HG03108 (cell line): ENCODE results near the gene SCGN.
"Not testable (repeated sequence)": the region's sequence is repeated elsewhere in the genome, so short reads cannot be mapped to it uniquely, and the experiment has no call there.

Source experiments
- ATAC-seq: cut with Tn5 transposase; IDR thresholded peaks from one replicate; pipeline ENCODE4 v1.9.1; 2021; ENCODE audit warnings: moderate library complexity; ENCODE audit not compliant: unreplicated experiment

Gene SCGN

DNA sequence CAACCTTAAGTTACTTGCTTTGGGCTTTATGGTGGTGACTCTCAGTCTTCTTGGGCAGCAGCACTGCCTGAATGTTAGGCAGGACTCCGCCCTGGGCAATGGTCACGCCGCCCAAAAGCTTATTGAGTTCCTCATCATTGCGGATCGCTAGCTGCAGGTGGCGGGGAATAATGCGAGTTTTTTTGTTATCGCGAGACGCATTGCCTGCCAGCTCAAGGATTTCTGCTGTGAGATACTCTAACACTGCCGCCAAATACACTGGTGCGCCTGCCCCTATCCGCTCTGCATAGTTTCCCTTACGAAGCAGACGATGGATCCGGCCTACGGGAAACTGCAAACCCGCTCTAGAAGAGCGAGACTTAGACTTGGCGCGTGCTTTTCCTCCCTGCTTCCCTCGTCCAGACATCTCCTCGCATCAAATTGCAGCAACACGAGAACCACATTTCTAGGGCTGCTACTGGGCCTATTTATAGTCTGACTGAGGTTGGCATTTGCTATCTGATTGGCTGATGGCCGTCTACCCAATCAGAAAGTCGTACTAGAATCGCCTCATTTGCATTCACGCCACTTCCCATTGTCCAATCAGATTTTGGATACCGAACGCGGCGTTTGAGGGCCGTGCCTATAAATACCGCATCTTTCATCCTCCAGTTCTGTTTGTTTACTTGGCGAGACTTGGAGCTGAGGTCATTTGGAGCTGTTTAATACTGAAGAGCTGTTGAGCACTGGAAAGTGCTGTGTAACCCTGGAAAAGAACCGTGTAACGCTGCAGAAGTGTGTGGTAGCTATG is 74.3 kb downstream of the SCGN start:
- no peak for ATAC-seq

DNA sequence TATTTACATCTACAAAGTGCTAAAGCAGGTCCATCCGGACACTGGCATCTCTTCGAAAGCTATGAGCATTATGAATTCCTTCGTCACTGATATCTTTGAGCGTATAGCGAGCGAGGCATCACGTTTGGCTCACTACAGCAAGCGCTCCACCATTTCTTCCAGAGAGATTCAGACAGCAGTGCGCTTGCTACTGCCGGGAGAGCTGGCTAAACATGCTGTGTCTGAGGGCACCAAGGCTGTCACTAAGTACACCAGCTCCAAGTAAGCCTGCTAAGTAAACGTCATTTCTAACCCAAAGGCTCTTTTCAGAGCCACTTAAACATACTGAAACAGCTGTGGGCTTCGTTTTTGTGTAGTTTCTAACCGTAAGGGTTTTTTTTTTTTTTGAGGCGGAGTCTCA is 75.0 kb downstream of the SCGN start:
- no peak for ATAC-seq

DNA sequence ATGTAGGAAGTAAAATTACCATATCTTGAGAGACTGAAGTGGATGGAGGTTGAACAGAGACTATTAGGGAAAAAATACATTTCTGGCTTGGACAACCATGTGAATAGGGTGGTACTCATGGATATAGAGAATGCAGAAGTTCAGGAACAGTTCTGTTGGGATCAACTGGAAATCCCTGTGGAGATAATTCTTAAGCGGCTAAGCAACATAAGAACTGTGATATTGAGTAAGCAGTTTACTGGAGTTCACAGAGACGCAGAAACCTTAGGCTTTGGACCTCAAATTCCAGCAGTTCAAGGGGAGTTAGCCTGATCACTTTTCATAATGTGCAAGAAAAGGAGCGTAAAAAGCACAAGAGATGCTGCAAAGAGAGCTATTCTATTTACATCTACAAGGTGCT is 78.9 kb downstream of the SCGN start:
- no peak for ATAC-seq

DNA sequence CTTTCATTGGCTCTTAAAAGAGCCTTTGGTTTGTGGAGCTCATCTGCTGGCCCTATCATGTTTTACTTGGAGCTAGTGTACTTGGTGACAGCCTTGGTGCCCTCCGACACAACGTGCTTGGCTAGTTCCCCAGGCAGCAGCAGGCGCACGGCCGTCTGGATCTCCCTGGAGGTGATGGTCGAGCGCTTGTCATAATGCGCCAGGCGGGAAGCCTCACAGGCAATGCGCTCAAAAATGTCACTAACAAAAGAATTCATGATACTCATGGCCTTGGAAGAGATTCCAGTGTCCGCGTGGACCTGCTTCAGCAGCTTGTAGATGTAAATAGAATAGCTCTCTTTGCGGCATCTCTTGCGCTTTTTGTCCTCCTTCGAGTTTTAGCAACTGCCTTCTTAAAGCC is 79.7 kb downstream of the SCGN start:
- ATAC-seq = no peak

DNA sequence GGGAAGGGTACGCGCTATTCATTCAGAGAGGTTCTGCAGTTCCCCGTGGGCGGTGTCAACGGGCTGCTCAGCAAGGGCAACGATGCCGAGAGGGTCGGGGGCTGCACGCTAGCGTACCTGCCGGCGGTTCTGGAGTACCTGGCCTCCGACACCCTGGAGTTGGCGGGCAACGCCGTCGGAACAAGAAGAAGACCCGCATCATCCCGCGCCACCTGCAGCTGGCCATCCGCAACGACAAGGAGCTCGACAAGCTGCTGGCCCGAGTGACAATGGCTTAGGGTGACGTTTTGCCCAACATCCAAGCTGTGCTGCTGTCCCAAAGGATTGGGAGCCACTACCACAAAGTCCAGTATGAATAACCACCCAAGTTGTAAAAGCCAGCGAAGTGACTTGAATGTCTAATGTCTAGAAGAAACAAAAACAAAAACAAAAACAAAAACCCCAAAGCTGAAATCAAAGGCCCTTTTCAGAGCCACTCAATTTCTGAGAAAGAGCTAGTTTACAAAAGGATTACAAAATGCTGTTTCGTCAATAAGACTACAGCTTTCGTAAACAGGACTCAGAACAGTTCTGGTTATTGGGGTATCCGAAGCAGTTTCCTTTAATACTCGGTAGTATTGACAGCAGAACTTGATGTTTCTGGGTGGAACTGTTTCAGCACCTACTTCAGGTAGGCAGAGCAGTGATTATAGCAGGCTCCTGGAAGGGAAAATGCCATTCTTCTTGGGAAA is 80.6 kb downstream of the SCGN start:
- no peak for ATAC-seq

DNA sequence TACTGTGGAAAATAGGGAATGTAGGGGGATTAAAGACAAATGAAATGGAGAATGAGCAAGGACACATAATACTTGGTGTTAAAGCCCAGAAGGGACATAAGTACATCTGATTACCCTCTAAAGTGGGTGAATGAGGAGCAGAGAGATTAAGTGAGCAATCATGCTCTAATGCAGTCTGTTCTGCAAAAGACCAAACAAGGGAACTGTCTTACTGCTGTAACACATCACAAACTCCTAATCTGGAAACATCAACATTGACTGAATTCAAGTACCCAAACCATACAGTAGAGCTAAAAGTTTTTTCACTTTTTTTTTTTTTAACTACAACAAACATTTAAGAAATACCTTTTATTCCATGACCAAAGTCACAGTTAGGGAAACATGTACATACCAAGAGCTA is 83.2 kb downstream of the SCGN start:
- ATAC-seq = no peak

DNA sequence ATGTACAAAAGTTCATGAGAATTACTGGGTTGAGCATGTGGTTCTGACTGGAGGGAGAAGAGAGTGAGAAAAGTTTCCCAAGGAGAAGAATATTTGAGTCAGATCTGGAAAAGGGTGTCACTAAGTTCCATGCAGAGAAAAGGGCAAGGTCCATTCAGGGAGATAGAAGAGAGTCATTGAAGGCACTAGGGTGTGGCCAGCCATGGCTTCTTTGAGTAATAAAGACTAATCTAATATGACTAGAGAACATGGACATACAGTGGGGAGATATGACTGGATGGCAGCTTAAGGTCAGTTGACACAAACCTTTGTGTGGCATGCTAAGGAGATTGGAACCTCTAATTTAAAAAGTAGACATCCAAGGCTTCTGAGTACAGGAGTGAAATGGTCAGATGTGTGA is 91.9 kb downstream of the SCGN start:
- no peak for ATAC-seq

DNA sequence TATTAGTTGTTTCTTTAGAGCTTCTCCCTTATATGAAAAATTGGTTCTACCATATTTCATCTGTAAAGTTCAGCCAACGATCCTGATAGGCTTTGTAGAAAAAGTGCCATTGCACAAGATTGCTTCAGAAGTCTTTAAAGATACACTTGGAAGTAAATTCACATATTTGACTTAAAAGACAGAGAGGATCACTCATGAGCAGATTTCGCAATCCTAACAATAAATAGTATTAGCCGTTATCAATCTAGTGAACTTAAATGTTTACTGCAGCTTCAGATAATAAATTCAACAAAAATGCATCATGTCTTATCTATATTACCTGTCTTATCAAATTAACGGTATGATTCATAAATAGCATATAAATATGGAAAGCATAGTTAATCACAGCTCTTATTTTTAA is 93.8 kb downstream of the SCGN start:
- ATAC-seq = no peak

DNA sequence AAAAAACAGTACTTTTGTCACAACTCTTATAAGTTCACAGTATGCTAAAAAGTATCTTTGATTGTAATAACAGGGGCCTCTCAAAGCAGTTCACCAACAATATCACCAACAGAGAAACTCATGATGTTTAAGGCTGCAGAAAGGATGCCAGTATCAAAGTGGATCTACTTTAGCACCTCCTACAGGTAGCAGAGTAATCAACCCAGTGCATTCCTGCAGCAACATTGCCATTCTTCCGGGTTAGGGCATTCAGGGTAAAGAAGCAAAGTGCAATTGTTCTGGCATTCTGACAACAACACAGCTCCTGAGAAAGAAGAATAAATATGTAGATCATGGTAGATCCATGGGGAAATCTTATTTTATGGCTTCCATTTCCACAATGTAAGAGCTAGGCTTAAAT is 95.0 kb downstream of the SCGN start:
- ATAC-seq = no peak

DNA sequence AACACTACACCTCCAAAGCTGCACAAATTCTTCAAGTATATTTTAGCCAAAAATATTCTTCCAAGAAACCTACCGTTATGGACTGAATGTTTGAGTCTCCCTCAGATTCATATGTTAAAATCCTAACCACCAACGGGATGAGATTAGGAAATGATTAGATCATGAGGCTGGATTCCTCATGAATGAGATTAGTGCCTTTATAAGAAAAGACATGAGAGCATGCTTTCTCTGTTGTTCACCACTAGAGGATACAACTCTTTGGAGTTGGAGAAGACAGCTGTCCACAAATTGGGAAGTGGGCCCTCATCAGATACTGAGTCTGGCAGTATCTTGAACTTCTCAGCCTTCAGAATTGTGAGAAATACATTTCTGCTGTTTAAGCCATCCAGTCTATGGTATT is 95.5 kb downstream of the SCGN start:
- no peak for ATAC-seq

DNA sequence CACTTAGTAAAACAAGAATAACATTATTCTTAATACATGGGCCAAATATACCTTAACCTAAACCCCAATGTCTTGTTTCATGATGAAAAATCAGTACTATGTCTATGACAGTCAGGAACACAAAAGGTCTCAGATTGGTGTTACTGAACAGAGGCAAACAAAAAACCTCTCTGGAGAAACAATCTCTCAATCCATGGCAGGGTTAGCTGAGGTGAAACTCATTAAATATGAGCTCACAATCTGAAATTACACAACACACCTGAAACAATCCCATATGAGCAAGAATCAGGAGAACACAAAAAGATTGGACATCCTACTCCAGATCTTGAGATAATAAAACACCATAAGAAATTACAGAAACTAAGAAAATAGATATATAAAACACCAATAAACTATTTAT is 96.0 kb downstream of the SCGN start:
- ATAC-seq = no peak

DNA sequence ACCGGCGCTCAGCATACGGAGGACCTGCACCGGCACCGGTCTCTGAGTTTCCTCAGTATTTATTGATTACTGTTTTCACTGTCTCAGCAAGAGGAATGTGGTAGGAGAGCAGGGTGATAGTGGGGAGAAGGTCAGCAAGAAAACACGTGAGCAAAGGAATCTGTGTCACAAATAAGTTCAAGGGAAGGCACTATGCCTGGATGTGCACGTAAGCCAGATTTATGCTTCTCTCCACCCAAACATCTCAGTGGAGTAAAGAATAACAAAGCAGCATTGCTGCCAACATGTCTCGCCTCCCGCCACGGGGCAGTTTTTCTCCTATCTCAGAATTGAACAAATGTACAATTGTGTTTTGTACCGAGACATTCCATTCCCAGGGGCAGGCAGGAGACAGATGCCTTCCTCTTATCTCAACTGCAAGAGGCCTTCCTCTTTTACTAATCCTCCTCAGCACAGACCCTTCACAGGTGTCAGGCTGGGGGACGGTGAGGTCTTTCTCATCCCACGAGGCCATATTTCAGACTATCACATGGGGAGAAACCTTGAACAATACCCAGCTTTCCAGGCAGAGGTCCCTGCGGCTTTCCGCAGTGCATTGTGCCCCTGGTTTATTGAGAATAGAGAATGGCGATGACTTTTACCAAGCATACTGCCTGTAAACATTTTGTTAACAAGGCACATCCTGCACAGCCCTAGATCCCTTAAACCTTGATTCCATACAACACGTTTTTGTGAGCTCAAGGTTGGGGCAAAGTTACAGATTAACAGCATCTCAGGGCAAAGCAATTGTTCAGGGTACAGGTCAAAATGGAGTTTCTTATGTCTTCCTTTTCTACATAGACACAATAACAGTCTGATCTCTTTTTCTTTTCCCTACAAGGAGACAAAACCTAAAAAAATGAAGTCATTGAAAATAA is 96.8 kb downstream of the SCGN start:
- ATAC-seq = not testable (repeated sequence)

DNA sequence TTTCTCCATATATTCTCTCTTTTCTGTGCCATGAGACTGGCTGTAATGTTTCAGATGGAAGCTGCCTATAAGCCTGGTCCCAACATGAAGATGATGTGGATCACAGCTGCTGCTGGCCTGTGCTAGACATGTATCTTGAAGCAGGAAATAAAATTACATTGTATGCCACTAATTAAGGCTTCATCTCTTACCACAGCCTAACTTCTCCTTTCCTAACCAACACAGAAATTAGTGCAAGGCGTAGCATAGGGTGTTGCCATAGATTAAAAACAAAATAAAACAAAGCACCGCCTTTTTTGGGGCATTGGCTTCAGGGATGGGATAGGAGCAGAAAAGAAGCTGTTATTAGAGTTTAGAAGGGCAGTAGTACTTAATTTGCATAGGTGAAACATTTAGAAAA is 97.8 kb downstream of the SCGN start:
- ATAC-seq = no peak

DNA sequence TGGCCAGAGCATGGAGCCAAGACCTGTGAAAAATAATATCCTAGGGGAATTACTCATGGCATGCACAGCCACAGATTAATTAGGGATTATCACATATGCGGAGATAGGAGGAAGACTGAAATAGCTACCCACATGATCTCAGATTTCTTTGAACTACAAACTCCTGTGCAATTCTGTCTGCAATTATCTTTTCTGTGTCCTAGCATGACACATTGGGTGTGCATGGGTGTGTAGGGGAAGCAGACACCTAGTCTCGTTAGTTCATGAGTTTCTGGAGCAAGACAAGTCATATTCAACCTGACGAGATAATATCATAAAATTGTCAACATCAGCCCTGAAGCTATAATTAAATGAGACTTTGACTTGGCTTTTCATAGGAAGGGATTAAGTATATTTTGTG is 98.9 kb downstream of the SCGN start:
- ATAC-seq = no peak
